Endodermal cell (in vitro differentiated cells): Measurements from ENCODE around the gene CYB5R3. TPM values are rescaled to one million over a fixed set of nuclear protein-coding genes. Genes with fewer than 3 reads are reported as not detected.
A peak's percentile ranks its signal among the peaks of the same experiment; 100 is the strongest.

Experiments used
- DNase-seq: peaks from one replicate; pipeline ENCODE4 v3.0.0-alpha.2; 2017
- H3K27ac ChIP-seq: 2 replicates; pipeline ENCODE4 v1.5.1; 2013; ENCODE audit warnings: mild to moderate bottlenecking, low read depth, low read length, moderate library complexity
- H3K27me3 ChIP-seq: 2 replicates; pipeline ENCODE4 v1.6.1; 2013; ENCODE audit warnings: mild to moderate bottlenecking, low read length, moderate library complexity; ENCODE audit not compliant: insufficient read depth, control insufficient read depth, poor library complexity, severe bottlenecking
- H3K36me3 ChIP-seq: 2 replicates; pipeline ENCODE4 v1.7.0; 2013; ENCODE audit warnings: mild to moderate bottlenecking, low read length, moderate library complexity; ENCODE audit not compliant: control insufficient read depth, insufficient read depth
- H3K4me1 ChIP-seq: one replicate; pipeline ENCODE4 v1.7.0; 2013; ENCODE audit warnings: low read length; ENCODE audit not compliant: control insufficient read depth, insufficient read depth
- H3K4me3 ChIP-seq: 2 replicates; pipeline ENCODE4 v1.5.1; 2013; ENCODE audit warnings: mild to moderate bottlenecking, low read length, moderate library complexity
- H3K9ac ChIP-seq: 2 replicates; pipeline ENCODE4 v1.6.1; 2013; ENCODE audit warnings: mild to moderate bottlenecking, low read length, moderate library complexity; ENCODE audit not compliant: poor library complexity, severe bottlenecking; ENCODE audit errors: extremely low read depth
- H3K9me3 ChIP-seq: 2 replicates; pipeline ENCODE4 v1.6.1; 2013; ENCODE audit warnings: mild to moderate bottlenecking, low read length, moderate library complexity; ENCODE audit not compliant: control insufficient read depth
- H3K27ac Mint-ChIP-seq: 2 replicates; pipeline ENCODE4 v1.8.0; 2020; ENCODE audit warnings: mixed read lengths
- H3K27me3 Mint-ChIP-seq: 2 replicates; pipeline ENCODE4 v1.8.0; 2021; ENCODE audit warnings: mild to moderate bottlenecking, mixed read lengths; ENCODE audit not compliant: insufficient read depth
- H3K36me3 Mint-ChIP-seq: 2 replicates; pipeline ENCODE4 v1.8.0; 2020; ENCODE audit warnings: low read depth, mixed read lengths
- H3K4me1 Mint-ChIP-seq: 2 replicates; pipeline ENCODE4 v1.8.0; 2020; ENCODE audit warnings: mixed read lengths
- H3K4me3 Mint-ChIP-seq: 2 replicates; pipeline ENCODE4 v1.8.0; 2020; ENCODE audit warnings: mild to moderate bottlenecking, moderate library complexity, mixed read lengths
- H3K9me3 Mint-ChIP-seq: 2 replicates; pipeline ENCODE4 v1.8.0; 2020; ENCODE audit warnings: mild to moderate bottlenecking, mixed read lengths
- CTCF ChIP-seq: fragments of 200-600 bp; sonication (generic); conservative IDR thresholded peaks from 2 replicates; pipeline ENCODE4 v1.5.0; 2021; ENCODE audit warnings: antibody characterized with exemption, mild to moderate bottlenecking
- WGBS, 2 experiments: methylation state at CpG; one replicate each; pipeline versions ENCODE4 v1.1.5 to v1.1.7; 2013; ENCODE audit warnings: missing lambda C conversion rate in 2 of 2, mixed read lengths in 1 of 2; ENCODE audit not compliant: insufficient coverage in 1 of 2, insufficient read length in 1 of 2; 5-methylcytosine and 5-hydroxymethylcytosine counted together
- total RNA-seq, 2 donors: library from RNA; stranded (reverse); fragmentation: NEBNext Ultra II Directional in 1 of 2; extraction: Animal tissue kit (Norgen Biotek cat#: 25700) in 1 of 2; gene quantifications; 2 replicates in 1 of 2; 3 replicates in 1 of 2; pipeline ENCODE4 v1.2.1, GENCODE V29; 2021

Gene CYB5R3
- total RNA-seq, 2 donors from 2014 or later = 89.5 to 92.4 TPM

- Histone ChIP-seq H3K4me3 (no peak overlapping the region), H3K9me3 (no peaks in the 10 kb centered on the region), H3K4me1 (peaks cover 9% of the 10 kb centered on the region), H3K27me3 (no peaks in the 10 kb centered on the region), H3K27ac (no peak overlapping the region), H3K9ac (no peak overlapping the region), H3K36me3 (no peaks in the 10 kb centered on the region)
- Mint-ChIP-seq H3K27ac (no peak overlapping the region), H3K36me3 (no peaks in the 10 kb centered on the region), H3K4me1 (peaks cover 9% of the 10 kb centered on the region), H3K9me3 (no peaks in the 10 kb centered on the region), H3K27me3 (no peaks in the 10 kb centered on the region), H3K4me3 (no peak overlapping the region)
- peak; percentile 55 for TF ChIP-seq CTCF
- WGBS, 2 experiments = 89 to 91% methylated on average over 26 to 30 of the region's 32 CpGs
- DNase-seq = peak; percentile 69
Measured at GRCh38 chr22:42692239-42693054, 43.3 kb upstream of the CYB5R3 start.

DNA sequence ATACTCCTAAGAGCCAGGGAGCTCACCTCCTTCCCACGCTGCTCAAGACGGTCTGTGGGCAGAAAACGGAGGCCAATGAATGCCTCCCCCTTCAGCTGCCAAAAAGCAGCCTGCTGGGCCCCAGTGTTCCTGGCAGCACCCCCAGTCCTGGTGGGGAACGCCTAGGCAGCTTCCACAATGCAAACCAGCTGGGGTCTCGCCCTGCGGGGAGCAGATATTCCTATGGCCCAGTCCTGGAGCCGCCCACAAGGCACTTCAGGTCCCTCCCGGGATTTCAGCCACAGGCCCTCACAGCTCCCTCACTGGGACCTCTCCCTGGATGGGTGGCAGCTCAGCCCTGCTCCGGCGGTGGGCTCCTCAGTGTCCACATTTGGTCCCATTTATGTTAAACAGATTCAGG, 42.2 kb upstream of the CYB5R3 start:
- DNase-seq = no peak
- no peak overlapping the region for H3K27ac ChIP-seq
- WGBS, 2 experiments = 92 to 96% methylated on average over 8 to 10 of the region's 10 CpGs
- no peak overlapping the region for H3K27ac Mint-ChIP-seq
- H3K27me3 Mint-ChIP-seq = no peaks in the 10 kb centered on the region
- H3K9ac ChIP-seq = no peak overlapping the region
- no peak for TF ChIP-seq CTCF
- H3K9me3 ChIP-seq = no peaks in the 10 kb centered on the region
- H3K36me3 Mint-ChIP-seq = no peaks in the 10 kb centered on the region
- H3K36me3 ChIP-seq = no peaks in the 10 kb centered on the region
- H3K9me3 Mint-ChIP-seq = no peaks in the 10 kb centered on the region
- peaks cover 9% of the 10 kb centered on the region for H3K4me1 Mint-ChIP-seq
- no peak overlapping the region for H3K4me3 ChIP-seq
- H3K4me3 Mint-ChIP-seq = no peak overlapping the region
- peaks cover 9% of the 10 kb centered on the region for H3K4me1 ChIP-seq
- no peaks in the 10 kb centered on the region for H3K27me3 ChIP-seq

GRCh38 chr22:42688241-42689211, 39.3 kb upstream of the CYB5R3 start:
- no peak for TF ChIP-seq CTCF
- Histone ChIP-seq H3K4me1 (peaks cover 9% of the 10 kb centered on the region), H3K9ac (no peak overlapping the region), H3K4me3 (no peak overlapping the region), H3K36me3 (no peaks in the 10 kb centered on the region), H3K27ac (peak overlapping the region; percentile 52), H3K9me3 (no peaks in the 10 kb centered on the region), H3K27me3 (no peaks in the 10 kb centered on the region)
- peak; percentile 83 for DNase-seq
- Mint-ChIP-seq H3K27ac (peak overlapping the region; percentile 61), H3K36me3 (no peaks in the 10 kb centered on the region), H3K4me3 (peak overlapping the region; percentile 12), H3K4me1 (peaks cover 9% of the 10 kb centered on the region), H3K27me3 (no peaks in the 10 kb centered on the region), H3K9me3 (no peaks in the 10 kb centered on the region)
- WGBS, 2 experiments = 44 to 63% methylated on average over 11 to 25 of the region's 25 CpGs
